K562 (cell line): Measurements from ENCODE around the gene SLC4A2. TPM values are rescaled to one million over a fixed set of nuclear protein-coding genes. Genes with fewer than 3 reads are reported as not detected.

ENCODE experiments used
- CLOCK ChIP-seq: fragments of 250-450 bp; sonication (Bioruptor Pico); IDR thresholded peaks from 2 replicates; pipeline ENCODE4 v1.4.0; 2020; ENCODE audit warnings: mild to moderate bottlenecking, moderate library complexity, borderline replicate concordance
- DDX20 ChIP-seq: fragments of 450-650 bp; IDR thresholded peaks from 2 replicates; pipeline ENCODE4 v1.6.1; 2016; ENCODE audit warnings: missing genetic modification characterization, low read depth, mild to moderate bottlenecking, missing compliant biosample characterization, moderate library complexity
- HDAC1 ChIP-seq, 2 experiments: fragments of 450-650 bp; IDR thresholded peaks; 2 replicates each; pipeline ENCODE4 v1.6.1; 2016 to 2017; ENCODE audit warnings: inconsistent platforms in 1 of 2, mild to moderate bottlenecking in 1 of 2, moderate library complexity in 1 of 2
- HDAC3 ChIP-seq: fragments of 450-650 bp; IDR thresholded peaks from 2 replicates; pipeline ENCODE4 v1.6.1; 2018; ENCODE audit warnings: borderline replicate concordance, mild to moderate bottlenecking, moderate library complexity; ENCODE audit not compliant: partially characterized antibody
- KLF13 ChIP-seq: fragments of 450-650 bp; IDR thresholded peaks from 2 replicates; pipeline ENCODE4 v1.6.1; 2016; ENCODE audit warnings: missing genetic modification characterization, low read depth, mild to moderate bottlenecking, missing compliant biosample characterization, moderate library complexity, borderline replicate concordance
- LARP7 ChIP-seq: fragments of 450-650 bp; IDR thresholded peaks from 2 replicates; pipeline ENCODE4 v1.6.1; 2016
- LEF1 ChIP-seq: fragments of 450-650 bp; IDR thresholded peaks from 2 replicates; pipeline ENCODE4 v1.6.1; 2016; ENCODE audit warnings: mild to moderate bottlenecking
- MEIS2 ChIP-seq: fragments of 450-650 bp; IDR thresholded peaks from 2 replicates; pipeline ENCODE4 v1.6.1; 2014; ENCODE audit warnings: mild to moderate bottlenecking; ENCODE audit not compliant: partially characterized antibody
- MXD1 ChIP-seq: fragments of 250-450 bp; sonication (Bioruptor Pico); IDR thresholded peaks from 2 replicates; pipeline ENCODE4 v1.8.0; 2021; ENCODE audit warnings: borderline replicate concordance, mild to moderate bottlenecking, moderate library complexity; ENCODE audit not compliant: poor library complexity, severe bottlenecking
- PML ChIP-seq: IDR thresholded peaks from 2 replicates; pipeline ENCODE4 v1.6.1; 2012; ENCODE audit warnings: low read length, inconsistent platforms
- TOE1 ChIP-seq, 2 experiments: fragments of 450-650 bp in 1 of 2; sonication (generic) in 1 of 2; formaldehyde crosslinking in 1 of 2; IDR thresholded peaks; 2 replicates each; pipeline versions ENCODE4 v1.7.1 to v1.8.0; 2016 to 2022; ENCODE audit warnings: borderline replicate concordance in 2 of 2, mild to moderate bottlenecking in 2 of 2, antibody characterized with exemption in 1 of 2, inconsistent platforms in 1 of 2, low read depth in 1 of 2, missing genetic modification reagents in 1 of 2, moderate library complexity in 1 of 2
- ZBTB8A ChIP-seq: fragments of 450-650 bp; IDR thresholded peaks from 2 replicates; pipeline ENCODE4 v1.6.1; 2018; ENCODE audit warnings: mild to moderate bottlenecking, moderate library complexity; ENCODE audit not compliant: partially characterized antibody
- ZKSCAN1 ChIP-seq: fragments of 150-350 bp; IDR thresholded peaks from 2 replicates; pipeline ENCODE4 v1.6.1; 2016; ENCODE audit warnings: low read depth, low read length
- ZNF407 ChIP-seq: fragments of 450-650 bp; IDR thresholded peaks from 2 replicates; pipeline ENCODE4 v1.6.1; 2016; ENCODE audit warnings: low read depth
- polyA plus RNA-seq, 8 experiments: library from polyadenylated mRNA; depleted of rRNA in 4 of 8; stranded (reverse) in 5 of 8; unstranded in 3 of 8; fragments of >200 nt; fragmentation: Nextera tagmentation in 2 of 8; fragmentation: Illumina TruSeq in 1 of 8; extraction: Ambion mirVana in 2 of 8; extraction: Trizol in 1 of 8; gene quantifications; 2 replicates each; pipeline versions ENCODE4 v1.2.1 to v1.2.3, GENCODE V29; 2011 to 2014; ENCODE audit warnings: inconsistent platforms in 1 of 8, missing spikeins in 1 of 8
- total RNA-seq, 7 experiments: library from RNA; depleted of rRNA in 6 of 7; stranded (reverse); fragments of >200 nt in 6 of 7; fragmentation: Illumina TruSeq in 2 of 7; extraction: Trizol in 2 of 7; gene quantifications; 2 replicates each; pipeline versions ENCODE4 v1.2.1 to v1.2.3, GENCODE V29; 2011 to 2021; ENCODE audit warnings: low replicate concordance in 1 of 7

Gene SLC4A2
- total and polyA plus RNA-seq, 9 of the 15 experiments (the other 6 are each of a cell fraction or from before 2014, with no cell fraction given), result 11.4 to 375 (median 130) TPM

GRCh38 chr7:151109094-151110048 lies 50.0 kb downstream of the SLC4A2 start (continued):
- TF ChIP-seq ZNF407 (0 out of 2 replicates have a peak, but pooled peaks have one; percentile 19), KLF13 (tag) (peak; percentile 72; the same call in 1 of the 2 replicates), CLOCK (no peak), PML (no peak), LARP7 (peak; percentile 67; the same call in 1 of the 2 replicates), MEIS2 (no peak), DDX20 (tag) (no peak), HDAC1 (IDR thresholded peaks at IDR 0.05) (peak in 1 of 2 experiments; percentile 65; a peak in 1 of 4 replicates), HDAC3 (no peak), ZKSCAN1 (no peak), MXD1 (CRISPR knock-in tag) (no peak), TOE1 (IDR thresholded peaks at IDR 0.05; ENCODE audit: borderline replicate concordance) (no peak), TOE1 (CRISPR knock-in tag; IDR thresholded peaks at IDR 0.05; ENCODE audit: borderline replicate concordance, low read depth) (no peak), ZBTB8A (no peak), LEF1 (no peak)
